Esophagus (tissue), 2 donors: Measurements from ENCODE around the gene WDR35. TPM values are rescaled to one million over a fixed set of nuclear protein-coding genes. Genes with fewer than 3 reads are reported as not detected.

Experiments
- H3K27ac ChIP-seq, 2 donors: one replicate each; pipeline ENCODE4 v1.5.1; 2013; ENCODE audit warnings: low read depth in 2 of 2, mild to moderate bottlenecking in 2 of 2, inconsistent platforms in 1 of 2, low read length in 1 of 2, moderate library complexity in 1 of 2
- H3K27me3 ChIP-seq, 2 donors: one replicate each; pipeline ENCODE4 v1.6.1; 2013; ENCODE audit warnings: low read length in 2 of 2, control low read depth in 1 of 2, mild to moderate bottlenecking in 1 of 2; ENCODE audit not compliant: insufficient read depth in 2 of 2, control insufficient read depth in 1 of 2
- H3K36me3 ChIP-seq, 2 donors: one replicate each; pipeline ENCODE4 v1.6.1; 2013; ENCODE audit warnings: low read length in 1 of 2; ENCODE audit not compliant: control insufficient read depth in 2 of 2, insufficient read depth in 2 of 2
- H3K4me1 ChIP-seq, 2 donors: one replicate each; pipeline ENCODE4 v1.6.1; 2013; ENCODE audit warnings: low read length in 1 of 2; ENCODE audit not compliant: control insufficient read depth in 2 of 2, insufficient read depth in 2 of 2
- H3K4me3 ChIP-seq, 2 donors: one replicate each; pipeline ENCODE4 v1.5.1; 2013; ENCODE audit warnings: low read length in 2 of 2, mild to moderate bottlenecking in 2 of 2, low read depth in 1 of 2, moderate library complexity in 1 of 2
- H3K9me3 ChIP-seq, 2 donors: one replicate each; pipeline ENCODE4 v1.6.1; 2013; ENCODE audit warnings: mild to moderate bottlenecking in 2 of 2, low read depth in 1 of 2, low read length in 1 of 2, moderate library complexity in 1 of 2; ENCODE audit not compliant: control insufficient read depth in 2 of 2, insufficient read depth in 1 of 2
- WGBS, 2 donors: extraction: QIAGEN DNeasy Blood & Tissue Kit; methylation state at CpG; one replicate each; pipeline ENCODE4 v1.1.7; 2013; 5-methylcytosine and 5-hydroxymethylcytosine counted together
- polyA plus RNA-seq, 2 donors: library from polyadenylated mRNA; stranded (reverse); fragments of 200-250 nt; gene quantifications; one replicate each; pipeline ENCODE4 v1.2.3, GENCODE V29; 2013
- donor health status: healthy with polysubstance abuse.
- donor health status: Bipolar disorder and iron deficiency.

Gene WDR35
- polyA plus RNA-seq, 2 donors = 0.83 to 1.3 TPM

GRCh38 chr2:19949071-19949470 is 40.8 kb downstream of the WDR35 start:
- no peaks in the 10 kb centered on the region for H3K4me1 ChIP-seq
- H3K9me3 ChIP-seq = no peaks in the 10 kb centered on the region
- no peak overlapping the region for H3K4me3 ChIP-seq
- no peak overlapping the region for H3K27ac ChIP-seq
- H3K27me3 ChIP-seq = no peaks in the 10 kb centered on the region
- no peaks in the 10 kb centered on the region for H3K36me3 ChIP-seq

- Histone ChIP-seq H3K9me3 (no peaks in the 10 kb centered on the region), H3K4me1 (no peaks in the 10 kb centered on the region), H3K27me3 (no peaks in the 10 kb centered on the region), H3K4me3 (no peak overlapping the region), H3K27ac (no peak overlapping the region), H3K36me3 (no peaks in the 10 kb centered on the region)
- 91 to 92% methylated on average over 4 of the region's 4 CpGs for WGBS, 2 donors
Measured at GRCh38 chr2:19947184-19947940, 42.5 kb downstream of the WDR35 start.

GRCh38 chr2:19944205-19944845 is 45.6 kb downstream of the WDR35 start:
- Histone ChIP-seq H3K4me3 (no peak overlapping the region), H3K27ac (no peak overlapping the region), H3K27me3 (no peaks in the 10 kb centered on the region), H3K4me1 (no peaks in the 10 kb centered on the region), H3K36me3 (no peaks in the 10 kb centered on the region), H3K9me3 (no peaks in the 10 kb centered on the region)
- 66 to 68% methylated on average over 2 of the region's 2 CpGs for WGBS, 2 donors

- H3K27ac ChIP-seq = no peak overlapping the region
- 48 to 79% methylated on average over 1 of the region's 1 CpG for WGBS, 2 donors
- no peaks in the 10 kb centered on the region for H3K36me3 ChIP-seq
- no peak overlapping the region for H3K4me3 ChIP-seq
- H3K9me3 ChIP-seq = no peaks in the 10 kb centered on the region
- H3K27me3 ChIP-seq = no peaks in the 10 kb centered on the region
- H3K4me1 ChIP-seq = no peaks in the 10 kb centered on the region
Measured at GRCh38 chr2:19943189-19943588, 46.7 kb downstream of the WDR35 start.

- Histone ChIP-seq H3K9me3 (no peaks in the 10 kb centered on the region), H3K27ac (no peak overlapping the region), H3K4me3 (no peak overlapping the region), H3K36me3 (no peaks in the 10 kb centered on the region), H3K4me1 (no peaks in the 10 kb centered on the region), H3K27me3 (no peaks in the 10 kb centered on the region)
Measured at GRCh38 chr2:19942199-19942598, 47.7 kb downstream of the WDR35 start.

- H3K27me3 ChIP-seq = no peaks in the 10 kb centered on the region
- 93 to 94% methylated on average over 4 of the region's 4 CpGs for WGBS, 2 donors
- H3K4me1 ChIP-seq = no peaks in the 10 kb centered on the region
- no peak overlapping the region for H3K4me3 ChIP-seq
- H3K27ac ChIP-seq = no peak overlapping the region
- H3K9me3 ChIP-seq = no peaks in the 10 kb centered on the region
- peaks cover 0 to 2% of the 10 kb centered on the region in 2 donors for H3K36me3 ChIP-seq
Measured at GRCh38 chr2:19937004-19937403, 52.9 kb downstream of the WDR35 start.

- H3K27me3 ChIP-seq = no peaks in the 10 kb centered on the region
- 88 to 90% methylated on average over 2 of the region's 2 CpGs for WGBS, 2 donors
- no peaks in the 10 kb centered on the region for H3K4me1 ChIP-seq
Measured at GRCh38 chr2:19936203-19936602, 53.7 kb downstream of the WDR35 start.

GRCh38 chr2:19933351-19933981 is 56.4 kb downstream of the WDR35 start:
- Histone ChIP-seq H3K27ac (no peak overlapping the region), H3K36me3 (peaks cover 2 to 4% of the 10 kb centered on the region in 2 donors), H3K9me3 (no peaks in the 10 kb centered on the region), H3K27me3 (no peaks in the 10 kb centered on the region), H3K4me1 (no peaks in the 10 kb centered on the region), H3K4me3 (no peak overlapping the region)
- WGBS, 2 donors = 61% methylated on average over 5 of the region's 5 CpGs

More at GRCh38 chr2:19936203-19936602, 53.7 kb downstream of the WDR35 start:
- H3K27ac ChIP-seq = no peak overlapping the region
- peaks cover 0 to 2% of the 10 kb centered on the region in 2 donors for H3K36me3 ChIP-seq
- H3K9me3 ChIP-seq = no peaks in the 10 kb centered on the region
- H3K4me3 ChIP-seq = no peak overlapping the region

GRCh38 chr2:19932928-19933327 is 57.0 kb downstream of the WDR35 start:
- H3K27ac ChIP-seq = no peak overlapping the region
- H3K9me3 ChIP-seq = peaks cover 0 to under 1% of the 10 kb centered on the region in 2 donors
- H3K4me3 ChIP-seq = no peak overlapping the region
- no peaks in the 10 kb centered on the region for H3K27me3 ChIP-seq
- 87 to 92% methylated on average over 2 of the region's 2 CpGs for WGBS, 2 donors
- H3K4me1 ChIP-seq = no peaks in the 10 kb centered on the region
- H3K36me3 ChIP-seq = peaks cover 3 to 4% of the 10 kb centered on the region in 2 donors
